Right cardiac atrium (tissue), 5 donors: ENCODE results near the gene CNST. TPM values are rescaled to one million over a fixed set of nuclear protein-coding genes. Genes with fewer than 3 reads are reported as not detected.
"Not testable (repeated sequence)": the region's sequence is repeated elsewhere in the genome, so short reads cannot be mapped to it uniquely, and the experiment has no call there.

ENCODE experiments used
- ATAC-seq, 2 donors: fragments of 200-7000 bp; cut with Tn5 transposase; one replicate each; pipeline versions ENCODE4 v1.8.0 to v1.9.1; 2020; ENCODE audit warnings: moderate library complexity in 2 of 2, mild to moderate bottlenecking in 1 of 2
- DNase-seq, 3 donors: peaks; one replicate each; pipeline ENCODE4 v3.0.0-alpha.2; 2020
- H3K27ac ChIP-seq: one replicate; pipeline ENCODE4 v1.5.1; 2013; ENCODE audit warnings: mild to moderate bottlenecking, low read length, control low read depth, moderate library complexity
- H3K27me3 ChIP-seq: one replicate; pipeline ENCODE4 v1.6.1; 2013; ENCODE audit not compliant: control insufficient read depth, insufficient read depth
- H3K4me1 ChIP-seq: one replicate; pipeline ENCODE4 v1.6.1; 2013; ENCODE audit warnings: low read length; ENCODE audit not compliant: control insufficient read depth, insufficient read depth
- H3K4me3 ChIP-seq: one replicate; pipeline ENCODE4 v1.5.1; 2013; ENCODE audit warnings: low read length, control low read depth
- H3K9me3 ChIP-seq: one replicate; pipeline ENCODE4 v1.6.1; 2013; ENCODE audit warnings: low read length; ENCODE audit not compliant: control insufficient read depth
- WGBS: extraction: QIAGEN DNeasy Blood & Tissue Kit; methylation state at CpG from one replicate; pipeline ENCODE4 v1.1.7; 2013; 5-methylcytosine and 5-hydroxymethylcytosine counted together
- intact Hi-C, 4 donors: fragments of 100-400 bp; cut with DNase I; formaldehyde crosslinking; loops; one replicate each; pipeline versions ENCODE4 v1.11.0 to v1.14.0; 2022 to 2023
- polyA plus RNA-seq: library from polyadenylated mRNA; stranded (reverse); fragments of 200-250 nt; gene quantifications from one replicate; pipeline ENCODE4 v1.2.3, GENCODE V29; 2013
- total RNA-seq, 4 donors: library from RNA; stranded (reverse); fragmentation: NEBNext Ultra II Directional; extraction: Animal tissue kit (Norgen Biotek cat#: 25700); gene quantifications; one replicate each; pipeline ENCODE4 v1.2.1, GENCODE V29; 2021
- donor health status: healthy with polysubstance abuse.
- donor health status: DM: no; HTN: yes; CAD: no.
- donor health status: DM: no; HTN: no; CAD: no.
- donor health status: DM: no; HTN: yes; CAD: no; lungs with severe emphysema.
- donor health status: DM: yes; HTN: yes; CAD: no.

CNST gene
- total and polyA plus RNA-seq, 5 donors: 7.3 to 32.6 (median 19.7) TPM

DNA sequence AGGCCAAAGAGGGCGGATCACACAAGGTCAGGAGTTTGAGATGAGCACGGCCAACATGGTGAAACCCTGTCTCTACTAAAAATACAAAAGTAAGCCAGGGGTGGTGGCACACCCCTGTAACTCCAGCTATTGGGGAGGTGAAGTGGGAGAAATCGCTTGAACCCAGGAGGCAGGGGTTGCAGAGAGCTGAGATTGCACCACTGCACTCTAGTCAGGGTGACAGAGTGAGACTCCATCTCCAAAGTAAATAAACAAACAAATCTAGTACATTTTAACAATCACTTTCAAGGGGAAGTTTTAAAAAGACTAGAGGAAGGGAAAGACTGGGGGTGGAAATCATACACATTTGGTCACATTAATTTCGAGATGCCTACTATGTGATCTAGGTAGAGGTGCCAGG, 6.9 kb upstream of the CNST start:
- Histone ChIP-seq H3K4me3 (no peak overlapping the region), H3K9me3 (no peaks in the 10 kb centered on the region), H3K27me3 (no peaks in the 10 kb centered on the region), H3K27ac (no peak overlapping the region), H3K4me1 (no peaks in the 10 kb centered on the region)
- no peak for ATAC-seq
- WGBS: 94% methylated on average over 4 of the region's 4 CpGs
- intact Hi-C loops: no loop called here
- DNase-seq: no peak

DNA sequence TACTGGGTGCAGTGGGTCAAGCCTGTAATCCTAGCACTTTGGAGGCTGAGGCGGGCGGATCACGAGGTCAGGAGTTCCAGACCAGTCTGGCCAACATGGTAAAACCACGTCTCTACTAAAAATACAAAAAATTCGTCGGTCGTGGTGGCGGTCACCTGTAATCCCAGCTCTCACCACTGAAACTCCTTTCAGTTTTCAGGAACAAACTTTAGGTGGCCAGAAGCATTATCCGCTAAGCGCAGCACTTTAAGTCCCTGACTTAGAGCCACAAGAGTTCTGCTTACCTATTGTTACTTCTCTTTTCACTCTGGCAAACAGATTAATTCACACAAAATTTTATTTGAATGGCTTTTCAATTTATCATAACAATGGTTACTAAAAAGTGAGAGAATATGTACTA, 5.4 kb upstream of the CNST start:
- H3K27ac ChIP-seq, H3K4me3 ChIP-seq, intact Hi-C loops, H3K27me3 ChIP-seq, ATAC-seq, H3K4me1 ChIP-seq, H3K9me3 ChIP-seq, DNase-seq: not testable (repeated sequence)
- WGBS: 87% methylated on average over 10 of the region's 10 CpGs

DNA sequence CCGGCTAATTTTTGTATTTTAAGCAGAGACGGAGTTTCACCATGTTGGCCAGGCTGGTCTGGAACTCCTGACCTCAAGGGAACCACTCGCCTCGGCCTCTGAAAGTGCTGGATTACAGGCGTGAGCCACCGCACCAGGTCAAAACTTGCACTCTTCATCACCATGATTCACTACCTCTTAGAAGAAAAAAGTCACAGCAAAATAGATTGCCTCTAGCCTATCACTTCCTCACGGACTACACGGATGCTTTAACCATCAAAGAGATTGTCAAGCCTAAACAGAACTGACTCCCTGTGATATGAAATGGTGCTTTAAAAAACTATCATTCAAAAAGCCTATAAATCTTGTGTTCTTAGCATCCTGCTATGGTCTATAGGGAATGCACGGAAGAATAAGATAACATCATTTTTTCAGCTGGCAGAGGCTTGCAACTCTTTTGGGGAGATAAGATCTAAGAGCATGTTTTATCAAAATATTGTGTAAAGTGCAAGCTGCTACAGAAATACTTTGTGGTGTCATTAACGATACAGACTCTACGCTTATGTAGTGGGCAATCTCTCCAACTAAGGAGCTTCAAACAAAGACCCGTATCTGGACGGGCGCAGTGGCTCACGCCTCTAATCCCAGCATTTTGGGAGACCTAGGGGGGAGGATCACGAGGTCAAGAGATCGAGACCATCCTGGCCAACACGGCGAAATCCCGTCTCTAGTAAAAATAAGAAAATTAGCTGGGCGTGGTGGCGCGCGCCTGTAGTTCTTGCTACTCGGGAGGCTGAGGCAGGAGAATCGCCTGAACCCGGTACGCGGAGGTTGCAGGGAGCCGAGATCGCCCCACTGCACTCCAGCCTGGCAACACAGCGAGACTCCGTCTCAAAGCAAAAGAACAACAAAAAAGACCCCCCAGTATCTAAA, 1.2 kb upstream of the CNST start:
- no peaks in the 10 kb centered on the region for H3K27me3 ChIP-seq
- ATAC-seq: no peak
- H3K9me3 ChIP-seq: no peaks in the 10 kb centered on the region
- WGBS: 35% methylated on average over 33 of the region's 33 CpGs
- peak overlapping the region; percentile 32 for H3K27ac ChIP-seq
- intact Hi-C loops: loop anchor here in 1 of 4 donors (5.0 kb wide), 1 partner anchor 77 kb away; no protein-coding TSS in a partner anchor
- H3K4me1 ChIP-seq: no peaks in the 10 kb centered on the region
- DNase-seq: peak in 2 of 3 donors; percentile 46 to 57
- H3K4me3 ChIP-seq: peak overlapping the region; percentile 76

DNA sequence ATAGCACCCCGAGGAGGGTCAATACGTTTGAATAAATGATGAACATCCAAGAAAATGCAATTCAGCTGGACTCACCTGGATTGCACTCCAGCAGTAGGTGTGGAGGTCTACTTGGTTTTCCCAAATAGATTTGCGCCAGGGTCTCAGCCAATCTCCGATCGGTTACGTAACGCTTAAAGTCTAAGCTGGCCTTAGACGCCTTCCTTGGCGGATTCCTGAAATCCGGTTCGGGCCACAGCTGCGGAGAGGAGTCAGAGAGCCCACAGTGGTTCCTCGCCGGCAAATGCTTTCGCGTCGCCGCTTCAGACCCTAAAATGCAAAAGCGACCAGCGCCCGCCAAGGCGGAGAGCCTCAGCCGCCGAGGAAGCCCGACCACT, 517 bp upstream of the CNST start:
- DNase-seq (no peak), ATAC-seq (peak in 1 of 2 donors; percentile 8)
- Histone ChIP-seq H3K27ac (peak overlapping the region; percentile 32), H3K4me1 (no peaks in the 10 kb centered on the region), H3K9me3 (no peaks in the 10 kb centered on the region), H3K4me3 (peak overlapping the region; percentile 76), H3K27me3 (no peaks in the 10 kb centered on the region)
- WGBS: under 1% methylated on average over 25 of the region's 25 CpGs
- intact Hi-C loops: loop anchor here in 1 of 4 donors (5.0 kb wide), 1 partner anchor 77 kb away; no protein-coding TSS in a partner anchor

DNA sequence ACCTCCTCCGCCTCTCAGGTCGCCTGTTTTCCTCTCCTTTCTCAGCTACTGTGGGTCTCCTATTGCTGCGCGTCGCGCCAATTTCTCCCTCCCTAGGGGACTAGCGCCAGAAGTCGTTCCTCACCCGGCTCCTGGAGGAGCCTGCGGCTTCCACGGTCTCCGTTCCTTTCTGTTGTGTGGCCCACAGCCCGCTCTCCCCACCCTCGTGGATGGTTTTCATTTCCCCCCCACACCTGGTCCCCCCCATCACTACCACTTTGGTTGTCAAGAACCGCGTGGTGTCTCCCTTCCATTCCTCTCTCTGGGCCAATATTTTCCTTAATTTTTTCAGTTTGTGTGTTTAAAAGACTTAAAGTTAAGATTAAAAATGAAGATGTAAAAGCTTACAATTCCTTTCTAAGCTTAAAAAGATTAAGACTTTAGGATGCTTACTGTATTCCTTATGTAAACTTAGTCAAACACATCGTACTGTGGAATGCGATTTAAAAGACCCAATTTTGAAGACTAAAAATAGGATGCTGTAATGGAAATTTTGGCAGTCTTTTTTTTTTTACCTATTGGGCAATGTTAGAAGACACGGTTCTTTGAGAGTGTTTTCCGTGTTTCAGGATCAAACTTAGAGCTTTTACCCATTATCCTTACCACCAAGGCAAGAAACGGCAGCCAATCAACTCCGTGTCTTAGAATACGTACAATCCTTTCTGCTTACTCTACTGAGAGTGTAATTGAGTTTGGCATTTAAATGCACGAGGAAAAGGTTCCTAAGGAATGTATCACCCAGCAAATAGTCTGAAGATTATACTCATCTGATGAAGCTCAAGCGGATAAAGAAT, 773 bp downstream of the CNST start:
- ATAC-seq (peak in 1 of 2 donors; percentile 51), DNase-seq (peak in 1 of 3 donors; percentile 68)
- WGBS: 1% methylated on average over 25 of the region's 25 CpGs
- Histone ChIP-seq H3K27ac (peak overlapping the region; percentile 96), H3K4me3 (peak overlapping the region; percentile 69), H3K27me3 (no peaks in the 10 kb centered on the region), H3K4me1 (no peaks in the 10 kb centered on the region), H3K9me3 (no peaks in the 10 kb centered on the region)
- intact Hi-C loops: loop anchor here in 1 of 4 donors (5.0 kb wide), 1 partner anchor 75 kb away; no protein-coding TSS in a partner anchor

DNA sequence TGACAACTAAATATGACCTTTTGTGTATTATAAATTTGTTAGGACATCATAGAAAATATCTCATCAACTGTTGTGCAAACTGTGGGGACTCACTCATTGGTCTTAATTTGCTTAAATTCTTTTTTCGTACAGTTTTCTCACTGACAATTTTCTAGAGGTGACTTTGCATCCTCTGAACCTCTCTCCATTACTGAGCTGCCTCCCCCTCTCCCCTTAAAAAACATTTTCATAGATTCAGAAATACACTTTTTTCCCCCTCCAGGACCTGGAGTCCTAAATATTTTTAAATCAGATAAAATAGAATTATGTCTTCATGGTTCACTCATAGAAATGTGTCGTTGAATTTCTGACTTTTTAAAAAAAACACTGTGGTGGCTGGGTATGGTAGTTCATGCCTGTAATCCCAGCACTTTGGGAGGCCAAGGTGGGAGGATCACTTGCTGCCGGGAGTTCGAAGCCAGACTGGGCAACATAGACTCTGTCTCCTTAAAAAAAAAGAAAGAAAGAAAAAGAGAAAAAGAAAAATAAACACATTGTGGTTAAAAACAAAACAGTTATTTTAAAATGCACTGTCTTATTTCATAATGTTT, 1.5 kb downstream of the CNST start:
- Histone ChIP-seq H3K27me3 (no peaks in the 10 kb centered on the region), H3K27ac (no peak overlapping the region), H3K4me3 (peak overlapping the region; percentile 69), H3K4me1 (no peaks in the 10 kb centered on the region), H3K9me3 (no peaks in the 10 kb centered on the region)
- intact Hi-C loops: loop anchor here in 1 of 4 donors (5.0 kb wide), 1 partner anchor 75 kb away; no protein-coding TSS in a partner anchor
- WGBS: 43% methylated on average over 4 of the region's 4 CpGs
- no peak for ATAC-seq
- no peak for DNase-seq

DNA sequence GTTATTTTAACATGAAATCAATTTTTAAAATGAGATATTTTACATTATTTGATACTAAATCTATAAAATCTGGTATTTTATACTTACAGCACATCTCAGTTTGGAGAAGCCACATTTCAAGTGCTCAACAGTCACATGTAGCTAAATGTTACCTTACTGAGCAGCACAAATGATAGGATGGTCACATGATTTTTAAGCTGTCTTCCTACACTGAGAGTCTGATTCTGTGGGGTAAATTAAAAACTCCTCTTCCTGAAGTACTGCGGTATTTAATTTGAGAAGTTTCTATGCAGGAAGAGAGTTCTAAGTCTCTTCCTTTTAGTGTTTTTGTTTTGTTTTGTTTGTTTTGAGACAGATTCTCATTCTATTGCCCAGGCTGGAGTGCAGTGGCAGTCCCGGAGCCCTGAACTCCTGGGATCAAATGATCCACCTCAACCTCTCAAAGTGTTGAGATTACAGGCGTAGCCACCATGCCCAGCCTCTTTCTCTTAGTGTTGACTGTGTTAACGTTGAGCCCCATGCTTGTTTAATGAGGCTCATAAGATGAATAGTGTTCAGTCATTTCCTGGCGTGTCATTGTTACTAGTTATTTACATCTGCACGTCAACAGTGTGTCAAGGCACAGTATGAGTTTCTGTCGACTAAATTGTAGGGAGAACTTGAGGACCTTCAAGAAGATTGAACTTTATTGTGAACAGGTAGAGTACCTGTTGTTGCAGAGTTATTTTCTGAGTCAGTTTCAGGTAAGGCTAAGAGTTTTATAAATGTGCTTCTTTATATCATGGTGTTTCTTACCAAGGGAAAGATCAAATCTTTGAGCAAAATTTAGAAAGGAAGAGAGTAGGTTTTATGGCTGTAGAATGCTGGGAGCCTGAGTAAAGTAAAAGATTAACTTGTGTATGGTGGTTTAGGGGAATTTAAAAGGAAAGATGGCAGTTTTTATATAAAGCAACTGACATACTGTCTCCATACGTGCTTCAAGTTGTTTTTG, 3.3 kb downstream of the CNST start:
- peak overlapping the region; percentile 75 for H3K27ac ChIP-seq
- DNase-seq (no peak), ATAC-seq (no peak)
- no peaks in the 10 kb centered on the region for H3K27me3 ChIP-seq
- no peaks in the 10 kb centered on the region for H3K4me1 ChIP-seq
- no peak overlapping the region for H3K4me3 ChIP-seq
- H3K9me3 ChIP-seq: no peaks in the 10 kb centered on the region
- intact Hi-C loops: loop anchor here in 1 of 4 donors (5.0 kb wide), 1 partner anchor 73 kb away; no protein-coding TSS in a partner anchor
- 55% methylated on average over 8 of the region's 8 CpGs for WGBS

DNA sequence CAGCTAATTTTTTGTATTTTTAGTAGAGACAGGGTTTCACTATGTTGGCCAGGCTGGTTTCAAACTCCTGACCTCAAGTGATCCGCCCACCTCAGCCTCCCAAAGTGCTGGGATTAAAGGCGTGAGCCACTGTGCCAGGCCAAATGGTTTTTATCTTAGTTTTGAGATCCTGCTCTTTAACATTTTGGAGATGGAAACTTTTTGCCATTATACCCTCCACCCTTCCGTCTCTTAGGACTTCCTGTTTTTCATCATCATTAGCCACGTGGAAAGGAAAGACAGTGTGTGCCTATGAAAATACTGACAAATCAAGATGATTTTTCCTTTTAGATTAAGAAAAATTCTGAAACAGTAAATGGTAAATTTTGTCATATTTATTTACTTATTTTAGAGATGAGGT, 5.1 kb downstream of the CNST start:
- H3K27me3 ChIP-seq, H3K9me3 ChIP-seq, H3K4me3 ChIP-seq, H3K4me1 ChIP-seq, DNase-seq, H3K27ac ChIP-seq, intact Hi-C loops: not testable (repeated sequence)
- ATAC-seq: peak in 1 of 2 donors; percentile 64
- WGBS: 54% methylated on average over 4 of the region's 4 CpGs

DNA sequence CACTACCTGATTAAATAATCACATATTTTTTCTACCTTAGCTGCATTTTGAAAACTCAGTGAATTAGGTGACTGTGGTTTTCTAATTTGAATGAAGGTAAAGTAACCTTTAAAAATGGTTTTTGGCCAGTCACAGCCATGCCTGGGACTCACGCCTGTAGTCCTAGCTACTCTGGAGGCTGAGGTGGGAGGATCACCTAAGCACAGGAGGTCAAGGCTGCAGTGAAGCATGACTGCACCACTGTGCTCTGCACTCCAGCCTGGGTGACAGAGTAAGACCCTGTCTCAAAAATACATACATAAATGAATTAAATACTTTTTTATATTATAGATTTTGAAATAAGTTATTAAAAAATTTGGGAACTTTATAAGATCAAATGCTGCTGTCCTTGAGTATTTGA, 5.7 kb downstream of the CNST start:
- H3K4me3 ChIP-seq: no peak overlapping the region

DNA sequence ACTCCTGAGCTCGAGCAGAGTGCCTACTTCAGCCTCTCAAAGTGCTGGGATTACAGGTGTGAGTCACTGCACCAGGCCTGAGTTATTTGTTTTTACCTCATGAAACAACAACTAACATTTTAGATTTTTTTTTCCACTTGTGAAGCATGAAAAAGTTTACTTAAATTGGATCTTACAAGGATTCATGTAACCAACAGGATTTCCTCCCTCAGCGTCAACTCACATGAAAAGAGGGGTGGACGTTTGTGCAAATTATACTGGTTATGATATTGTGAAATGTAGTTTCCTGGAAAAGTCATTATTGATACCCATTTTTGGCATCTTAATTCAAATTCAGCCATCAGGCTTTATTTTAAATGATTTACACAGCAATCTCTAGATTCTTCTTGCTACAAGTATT, 6.5 kb downstream of the CNST start:
- 57% methylated on average over 3 of the region's 3 CpGs for WGBS
- Histone ChIP-seq H3K27me3 (no peaks in the 10 kb centered on the region), H3K4me1 (no peaks in the 10 kb centered on the region), H3K9me3 (no peaks in the 10 kb centered on the region), H3K27ac (peak overlapping the region; percentile 27), H3K4me3 (no peak overlapping the region)
- no peak for DNase-seq
- intact Hi-C loops: no loop called here
- ATAC-seq: no peak

More for the DNA sequence above, 5.7 kb downstream of the CNST start:
- Histone ChIP-seq H3K4me1 (no peaks in the 10 kb centered on the region), H3K27ac (peak overlapping the region; percentile 25), H3K27me3 (no peaks in the 10 kb centered on the region), H3K9me3 (no peaks in the 10 kb centered on the region)
- WGBS: 98% methylated on average over 1 of the region's 1 CpG
- intact Hi-C loops: no loop called here
- DNase-seq (no peak), ATAC-seq (no peak)
